Fibroblast of the conjunctiva (primary cell): Measurements from ENCODE around the gene KCNA2.

Experiments used
- DNase-seq: peaks from one replicate; pipeline ENCODE4 v3.0.0-alpha.2; 2010; ENCODE audit warnings: low read depth

KCNA2 gene

GRCh38 chr1:110566836-110567235 lies 39.3 kb downstream of the KCNA2 start:
- no peak for DNase-seq

GRCh38 chr1:110565565-110565964 lies 40.6 kb downstream of the KCNA2 start:
- DNase-seq = no peak

GRCh38 chr1:110563089-110563488 lies 43.1 kb downstream of the KCNA2 start:
- no peak for DNase-seq

GRCh38 chr1:110561596-110561995 lies 44.6 kb downstream of the KCNA2 start:
- DNase-seq = no peak

- no peak for DNase-seq
Observed at GRCh38 chr1:110559157-110559556, 47.0 kb downstream of the KCNA2 start.

- DNase-seq = no peak
Observed at GRCh38 chr1:110557481-110557880, 48.7 kb downstream of the KCNA2 start.

GRCh38 chr1:110556471-110556807 lies 49.7 kb downstream of the KCNA2 start:
- DNase-seq = no peak

GRCh38 chr1:110555807-110556470 lies 50.2 kb downstream of the KCNA2 start:
- DNase-seq = no peak

- no peak for DNase-seq
Observed at GRCh38 chr1:110554871-110555801, 51.0 kb downstream of the KCNA2 start.

GRCh38 chr1:110551278-110551809 lies 54.8 kb downstream of the KCNA2 start:
- DNase-seq = no peak

GRCh38 chr1:110549831-110550230 lies 56.3 kb downstream of the KCNA2 start:
- DNase-seq = no peak

GRCh38 chr1:110548381-110548780 lies 57.8 kb downstream of the KCNA2 start:
- DNase-seq = no peak

GRCh38 chr1:110547017-110547416 lies 59.1 kb downstream of the KCNA2 start:
- DNase-seq = no peak

GRCh38 chr1:110545492-110545891 lies 60.7 kb downstream of the KCNA2 start:
- no peak for DNase-seq

GRCh38 chr1:110544753-110545152 lies 61.4 kb downstream of the KCNA2 start:
- no peak for DNase-seq
